ENCODE data around the gene MYO1H.
"Not testable (repeated sequence)": the region's sequence is repeated elsewhere in the genome, so short reads cannot be mapped to it uniquely, and the experiment has no call there.

MYO1H gene

GRCh38 chr12:109347589-109347988, at the start of gene MYO1H:
Gene MYO1H (plus strand): TSS chr12:109347900. CDS start chr12:109347961, 61 bp downstream.
- no peak for DNase-seq (ENCODE audit: low read depth, low spot score)

GRCh38 chr12:109299849-109300248, 47.9 kb upstream of the MYO1H start:
- DNase-seq (ENCODE audit: low read depth, low spot score), result no peak

GRCh38 chr12:109301643-109302168, 46.0 kb upstream of the MYO1H start:
- DNase-seq (ENCODE audit: low read depth, low spot score), result no peak

GRCh38 chr12:109302358-109302757, 45.3 kb upstream of the MYO1H start:
- DNase-seq (ENCODE audit: low read depth, low spot score), result no peak

GRCh38 chr12:109302770-109303169, 44.9 kb upstream of the MYO1H start:
- no peak for DNase-seq (ENCODE audit: low read depth, low spot score)

GRCh38 chr12:109304485-109304884, 43.2 kb upstream of the MYO1H start:
- DNase-seq (ENCODE audit: low read depth, low spot score), result no peak

- no peak for DNase-seq (ENCODE audit: low read depth, low spot score)
Observed at GRCh38 chr12:109305547-109305946, 42.2 kb upstream of the MYO1H start.

GRCh38 chr12:109307051-109307450, 40.6 kb upstream of the MYO1H start:
- DNase-seq (ENCODE audit: low read depth, low spot score), result no peak

GRCh38 chr12:109308534-109309380, 38.9 kb upstream of the MYO1H start, which contains the start of gene FOXN4:
Gene FOXN4 (minus strand): TSS chr12:109309284. CDS start chr12:109308321, 963 bp downstream.
- no peak for DNase-seq (ENCODE audit: low read depth, low spot score)

- no peak for DNase-seq (ENCODE audit: low read depth, low spot score)
Observed at GRCh38 chr12:109309381-109310246, 38.1 kb upstream of the MYO1H start.

GRCh38 chr12:109310247-109311125, 37.2 kb upstream of the MYO1H start:
- DNase-seq (ENCODE audit: low read depth, low spot score), result no peak

- not testable (repeated sequence) for DNase-seq (ENCODE audit: low read depth, low spot score)
Observed at GRCh38 chr12:109321294-109321693, 26.4 kb upstream of the MYO1H start.

- DNase-seq (ENCODE audit: low read depth, low spot score), result no peak
Observed at GRCh38 chr12:109329003-109329402, 18.7 kb upstream of the MYO1H start.

- no peak for DNase-seq (ENCODE audit: low read depth, low spot score)
Observed at GRCh38 chr12:109329686-109330085, 18.0 kb upstream of the MYO1H start.

GRCh38 chr12:109330282-109331230, 17.1 kb upstream of the MYO1H start:
- DNase-seq (ENCODE audit: low read depth, low spot score), result no peak

GRCh38 chr12:109331301-109331952, 16.3 kb upstream of the MYO1H start:
- DNase-seq (ENCODE audit: low read depth, low spot score), result no peak

- no peak for DNase-seq (ENCODE audit: low read depth, low spot score)
Observed at GRCh38 chr12:109334887-109335286, 12.8 kb upstream of the MYO1H start.

GRCh38 chr12:109336593-109336992, 11.1 kb upstream of the MYO1H start:
- no peak for DNase-seq (ENCODE audit: low read depth, low spot score)

GRCh38 chr12:109343677-109344076, 4.0 kb upstream of the MYO1H start:
- DNase-seq (ENCODE audit: low read depth, low spot score), result no peak

- DNase-seq (ENCODE audit: low read depth, low spot score), result no peak
Observed at GRCh38 chr12:109345428-109345827, 2.3 kb upstream of the MYO1H start.

Data from activated CD4-positive, CD25-positive, alpha-beta regulatory T cell treated with anti-CD3 and anti-CD28 coated beads, Interleukin-2, amount 50 U/mL, for 16 hours (primary cell).